ENCODE measurements around the gene USP38.

DNA sequence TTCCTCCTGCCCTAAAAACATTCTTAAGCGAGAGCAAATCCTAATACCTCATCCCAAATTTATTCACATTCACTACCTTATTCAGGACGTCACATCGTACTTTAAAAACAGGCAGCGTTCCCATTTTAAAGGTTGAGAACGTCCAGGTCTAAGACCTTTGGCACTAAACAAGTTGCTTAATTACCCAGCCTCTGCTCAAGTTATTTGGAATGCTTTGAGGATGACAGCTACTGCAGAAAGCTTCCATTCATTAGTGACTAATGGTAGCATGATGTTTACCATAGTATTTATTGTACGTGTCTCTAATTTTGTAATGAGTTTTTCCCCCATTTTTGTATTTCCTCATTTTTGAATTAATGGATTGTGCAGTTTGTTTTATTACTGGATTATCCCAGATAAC, 1.5 kb downstream of the USP38 start:
- TF ChIP-seq, protein P1, sequence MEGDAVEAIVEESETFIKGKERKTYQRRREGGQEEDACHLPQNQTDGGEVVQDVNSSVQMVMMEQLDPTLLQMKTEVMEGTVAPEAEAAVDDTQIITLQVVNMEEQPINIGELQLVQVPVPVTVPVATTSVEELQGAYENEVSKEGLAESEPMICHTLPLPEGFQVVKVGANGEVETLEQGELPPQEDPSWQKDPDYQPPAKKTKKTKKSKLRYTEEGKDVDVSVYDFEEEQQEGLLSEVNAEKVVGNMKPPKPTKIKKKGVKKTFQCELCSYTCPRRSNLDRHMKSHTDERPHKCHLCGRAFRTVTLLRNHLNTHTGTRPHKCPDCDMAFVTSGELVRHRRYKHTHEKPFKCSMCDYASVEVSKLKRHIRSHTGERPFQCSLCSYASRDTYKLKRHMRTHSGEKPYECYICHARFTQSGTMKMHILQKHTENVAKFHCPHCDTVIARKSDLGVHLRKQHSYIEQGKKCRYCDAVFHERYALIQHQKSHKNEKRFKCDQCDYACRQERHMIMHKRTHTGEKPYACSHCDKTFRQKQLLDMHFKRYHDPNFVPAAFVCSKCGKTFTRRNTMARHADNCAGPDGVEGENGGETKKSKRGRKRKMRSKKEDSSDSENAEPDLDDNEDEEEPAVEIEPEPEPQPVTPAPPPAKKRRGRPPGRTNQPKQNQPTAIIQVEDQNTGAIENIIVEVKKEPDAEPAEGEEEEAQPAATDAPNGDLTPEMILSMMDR (IDR thresholded peaks at IDR 0.05), result no peak
- no peak for TF ChIP-seq POLR2A (IDR thresholded peaks at IDR 0.05)
